SH-SY5Y (cell line): Measurements from ENCODE around the gene NDEL1.

Experiments used
- GATA2 ChIP-seq: IDR thresholded peaks from 2 replicates; pipeline ENCODE4 v1.6.1; 2011; ENCODE audit warnings: mild to moderate bottlenecking, low read depth, low read length
- GATA3 ChIP-seq: IDR thresholded peaks from 2 replicates; pipeline ENCODE4 v1.6.1; 2011; ENCODE audit warnings: low read depth, mild to moderate bottlenecking, low read length, moderate library complexity

NDEL1 gene

GRCh38 chr17:8435245-8436168, at the start of gene NDEL1:
Gene NDEL1, plus strand, starts transcription at chr17:8435884. Its CDS starts 8,388 bp downstream, at chr17:8444272.
- TF ChIP-seq GATA3 (no peak), GATA2 (no peak)

GRCh38 chr17:8386841-8387240, 48.8 kb upstream of the NDEL1 start:
- no peak for TF ChIP-seq GATA2
- no peak for TF ChIP-seq GATA3

GRCh38 chr17:8387914-8388651, 47.6 kb upstream of the NDEL1 start:
- TF ChIP-seq GATA2 (no peak), GATA3 (no peak)

- TF ChIP-seq GATA2 (no peak), GATA3 (no peak)
These were observed 44.0 kb upstream of the NDEL1 start for GRCh38 chr17:8391711-8392110.

GRCh38 chr17:8392274-8392673, 43.4 kb upstream of the NDEL1 start:
- TF ChIP-seq GATA2, result no peak
- no peak for TF ChIP-seq GATA3

- TF ChIP-seq GATA2, result no peak
These were observed 42.8 kb upstream of the NDEL1 start for GRCh38 chr17:8392674-8393469.

- no peak for TF ChIP-seq GATA3
These were observed 42.0 kb upstream of the NDEL1 start for GRCh38 chr17:8393470-8394231.

GRCh38 chr17:8397636-8398035, 38.0 kb upstream of the NDEL1 start, which contains the start of gene RNF222:
Gene RNF222, minus strand, starts transcription at chr17:8397827. Its CDS starts 4,366 bp downstream, at chr17:8393461.
- TF ChIP-seq GATA2 (no peak), GATA3 (no peak)

- no peak for TF ChIP-seq GATA3
- no peak for TF ChIP-seq GATA2
These were observed 36.7 kb upstream of the NDEL1 start for GRCh38 chr17:8398980-8399379.

- no peak for TF ChIP-seq GATA3
- TF ChIP-seq GATA2, result no peak
These were observed 34.6 kb upstream of the NDEL1 start for GRCh38 chr17:8401107-8401506.

- TF ChIP-seq GATA2 (no peak), GATA3 (no peak)
These were observed 32.7 kb upstream of the NDEL1 start for GRCh38 chr17:8402921-8403536.

- TF ChIP-seq GATA2, result no peak
- no peak for TF ChIP-seq GATA3
These were observed 30.1 kb upstream of the NDEL1 start for GRCh38 chr17:8405499-8406016.

GRCh38 chr17:8406174-8406573, 29.5 kb upstream of the NDEL1 start:
- no peak for TF ChIP-seq GATA2
- no peak for TF ChIP-seq GATA3
